Stimulated activated CD8-positive, alpha-beta memory T cell treated with anti-CD3 and anti-CD28 coated beads, Interleukin-7, amount 100 ng/mL, for 4 hours (primary cell): ENCODE results near the gene SLIT3.

Experiments
- DNase-seq, 2 donors: peaks; one replicate each; pipeline ENCODE4 v3.0.0-alpha.2; 2020; ENCODE audit warnings: low read depth in 2 of 2

The SLIT3 gene

GRCh38 chr5:169265888-169266287 lies 35.1 kb downstream of the SLIT3 start:
- no peak for DNase-seq

GRCh38 chr5:169263591-169263990 lies 37.3 kb downstream of the SLIT3 start:
- no peak for DNase-seq

GRCh38 chr5:169260896-169261569 lies 39.9 kb downstream of the SLIT3 start:
- no peak for DNase-seq

- DNase-seq, result no peak
These were observed 42.5 kb downstream of the SLIT3 start for GRCh38 chr5:169258372-169259000.

GRCh38 chr5:169256191-169256590 lies 44.7 kb downstream of the SLIT3 start:
- DNase-seq, result no peak

GRCh38 chr5:169253071-169253470 lies 47.9 kb downstream of the SLIT3 start:
- DNase-seq, result no peak

GRCh38 chr5:169251333-169252084 lies 49.4 kb downstream of the SLIT3 start:
- DNase-seq, result no peak

- no peak for DNase-seq
These were observed 50.1 kb downstream of the SLIT3 start for GRCh38 chr5:169250887-169251286.

GRCh38 chr5:169248996-169249395 lies 51.9 kb downstream of the SLIT3 start:
- no peak for DNase-seq

- no peak for DNase-seq
These were observed 52.4 kb downstream of the SLIT3 start for GRCh38 chr5:169248550-169248949.

GRCh38 chr5:169244812-169245211 lies 56.1 kb downstream of the SLIT3 start:
- no peak for DNase-seq

GRCh38 chr5:169243651-169244422 lies 57.1 kb downstream of the SLIT3 start:
- no peak for DNase-seq

- DNase-seq, result no peak
These were observed 58.1 kb downstream of the SLIT3 start for GRCh38 chr5:169242849-169243186.

- no peak for DNase-seq
These were observed 58.6 kb downstream of the SLIT3 start for GRCh38 chr5:169242175-169242848.

- no peak for DNase-seq
These were observed 71.5 kb downstream of the SLIT3 start for GRCh38 chr5:169229342-169229892.

- DNase-seq, result no peak
These were observed 74.0 kb downstream of the SLIT3 start for GRCh38 chr5:169226895-169227294.

GRCh38 chr5:169225830-169226356 lies 75.0 kb downstream of the SLIT3 start:
- no peak for DNase-seq

GRCh38 chr5:169223595-169223953 lies 77.4 kb downstream of the SLIT3 start:
- DNase-seq, result no peak

- DNase-seq, result no peak
These were observed 77.9 kb downstream of the SLIT3 start for GRCh38 chr5:169222934-169223594.

- DNase-seq, result no peak
These were observed 79.4 kb downstream of the SLIT3 start for GRCh38 chr5:169221519-169221918.

- DNase-seq, result no peak
These were observed 81.0 kb downstream of the SLIT3 start for GRCh38 chr5:169219961-169220360.
